Measurements from ENCODE around the gene HAUS5. TPM values are rescaled to one million over a fixed set of nuclear protein-coding genes. Genes with fewer than 3 reads are reported as not detected.

HAUS5 gene
- polyA plus RNA-seq, 1 donor from 2014 or later = 14.4 TPM

- H4K20me1 ChIP-seq (ENCODE audit: insufficient read depth) = no peaks in the 10 kb centered on the region
- no peaks in the 10 kb centered on the region for H3K36me3 ChIP-seq (ENCODE audit: insufficient read depth, low read length)
- no peaks in the 10 kb centered on the region for H3K79me2 ChIP-seq (replicated peaks; ENCODE audit: insufficient read depth, low read length)
- no peaks in the 10 kb centered on the region for H3K9me2 ChIP-seq (ENCODE audit: insufficient read depth, low read length)
- no peak within 1 kb of the TSS for H3K9ac ChIP-seq (ENCODE audit: low read length)
- no peak within 1 kb of the TSS for H2AFZ ChIP-seq (ENCODE audit: low read depth, low read length)
- no peak within 1 kb of the TSS for H3K4me2 ChIP-seq (ENCODE audit: low read length)
- no peak within 1 kb of the TSS for H3K4me3 ChIP-seq (ENCODE audit: low read length)
- no peak for TF ChIP-seq POLR2AphosphoS5 (IDR thresholded peaks at IDR 0.05)
- no peak for TF ChIP-seq EZH2 (IDR thresholded peaks at IDR 0.05; ENCODE audit: borderline replicate concordance, insufficient read depth, low read length, poor library complexity, severe bottlenecking)
- no peak for TF ChIP-seq TAF1 (IDR thresholded peaks at IDR 0.05; ENCODE audit: low read depth)
- no peak for TF ChIP-seq REST (IDR thresholded peaks at IDR 0.05; ENCODE audit: borderline replicate concordance)
- no peak for TF ChIP-seq MXI1 (conservative IDR thresholded peaks at IDR 0.05; ENCODE audit: poor library complexity, severe bottlenecking)
- no peak for TF ChIP-seq RAD21 (conservative IDR thresholded peaks at IDR 0.05)
- no peak for TF ChIP-seq CTCF (IDR thresholded peaks at IDR 0.05; ENCODE audit: poor library complexity, severe bottlenecking)
- TF ChIP-seq SMC3 (conservative IDR thresholded peaks at IDR 0.05; ENCODE audit: poor library complexity) = no peak
- H3K9me3 ChIP-seq (ENCODE audit: low read length) = no peaks in the 10 kb centered on the region
- no peak within 1 kb of the TSS for H3K27ac ChIP-seq (ENCODE audit: low read length)
- no peaks in the 10 kb centered on the region for H3K27me3 ChIP-seq (ENCODE audit: insufficient read depth, low read depth, low read length)
- no peaks in the 10 kb centered on the region for H3F3A ChIP-seq (ENCODE audit: insufficient read depth, low read length, poor library complexity, severe bottlenecking)
Observed at GRCh38 chr19:35585848-35586247, 26.7 kb upstream of the HAUS5 start, which contains the start of gene PMIS2. PMIS2 (plus strand) TSS chr19:35586173; CDS start chr19:35586260, 87 bp downstream.

- Histone ChIP-seq H3K79me2 (replicated peaks; ENCODE audit: insufficient read depth, low read length) (no peaks in the 10 kb centered on the region), H3F3A (ENCODE audit: insufficient read depth, low read length, poor library complexity, severe bottlenecking) (no peaks in the 10 kb centered on the region), H3K4me2 (ENCODE audit: low read length) (no peak overlapping the region), H3K27me3 (ENCODE audit: insufficient read depth, low read depth, low read length) (no peaks in the 10 kb centered on the region), H3K4me3 (ENCODE audit: low read length) (no peak overlapping the region), H4K20me1 (ENCODE audit: insufficient read depth) (no peaks in the 10 kb centered on the region), H3K36me3 (ENCODE audit: insufficient read depth, low read length) (no peaks in the 10 kb centered on the region), H3K9me3 (ENCODE audit: low read length) (no peaks in the 10 kb centered on the region), H3K9ac (ENCODE audit: low read length) (no peak overlapping the region), H3K27ac (ENCODE audit: low read length) (no peak overlapping the region), H3K9me2 (ENCODE audit: insufficient read depth, low read length) (no peaks in the 10 kb centered on the region), H2AFZ (ENCODE audit: low read depth, low read length) (no peak overlapping the region)
- TF ChIP-seq RAD21 (conservative IDR thresholded peaks at IDR 0.05) (no peak), REST (IDR thresholded peaks at IDR 0.05; ENCODE audit: borderline replicate concordance) (no peak)
Observed at GRCh38 chr19:35587321-35587720, 25.2 kb upstream of the HAUS5 start.
